HG03521 (cell line): ENCODE measurements around the gene PPIL4.

Source experiments
- ATAC-seq: cut with Tn5 transposase; IDR thresholded peaks from one replicate; pipeline ENCODE4 v1.9.1; 2021; ENCODE audit warnings: mild to moderate bottlenecking, moderate library complexity; ENCODE audit not compliant: unreplicated experiment

The PPIL4 gene

GRCh38 chr6:149484733-149485700 lies 60.8 kb downstream of the PPIL4 start, which contains the start of gene ZC3H12D:
Gene ZC3H12D, minus strand, starts transcription at chr6:149485014. Its CDS starts 10,471 bp downstream, at chr6:149474543.
- ATAC-seq, result peak; percentile 43

- ATAC-seq, result no peak
Observed at GRCh38 chr6:149483849-149484655, 61.8 kb downstream of the PPIL4 start.

GRCh38 chr6:149483334-149483725 lies 62.5 kb downstream of the PPIL4 start:
- no peak for ATAC-seq

- no peak for ATAC-seq
Observed at GRCh38 chr6:149482545-149483333, 63.1 kb downstream of the PPIL4 start.

- ATAC-seq, result no peak
Observed at GRCh38 chr6:149480502-149481280, 65.2 kb downstream of the PPIL4 start.

- ATAC-seq, result no peak
Observed at GRCh38 chr6:149478631-149479314, 67.1 kb downstream of the PPIL4 start.

GRCh38 chr6:149477544-149477943 lies 68.3 kb downstream of the PPIL4 start:
- ATAC-seq, result no peak

GRCh38 chr6:149476789-149477455 lies 68.9 kb downstream of the PPIL4 start:
- no peak for ATAC-seq

- ATAC-seq, result no peak
Observed at GRCh38 chr6:149474108-149474935, 71.5 kb downstream of the PPIL4 start.

- ATAC-seq, result no peak
Observed at GRCh38 chr6:149473080-149474052, 72.5 kb downstream of the PPIL4 start.

- ATAC-seq, result no peak
Observed at GRCh38 chr6:149472241-149472640, 73.6 kb downstream of the PPIL4 start.

- no peak for ATAC-seq
Observed at GRCh38 chr6:149471801-149472200, 74.0 kb downstream of the PPIL4 start.

GRCh38 chr6:149470948-149471347 lies 74.9 kb downstream of the PPIL4 start:
- ATAC-seq, result no peak

- ATAC-seq, result peak; percentile 2
Observed at GRCh38 chr6:149468179-149468578, 77.7 kb downstream of the PPIL4 start.

GRCh38 chr6:149467265-149467664 lies 78.6 kb downstream of the PPIL4 start:
- no peak for ATAC-seq

GRCh38 chr6:149464411-149464810 lies 81.4 kb downstream of the PPIL4 start:
- no peak for ATAC-seq

- ATAC-seq, result no peak
Observed at GRCh38 chr6:149463781-149464180, 82.1 kb downstream of the PPIL4 start.
